Retinal pigment epithelial cell (primary cell): ENCODE data around the gene FGFBP2.
A peak's percentile ranks its signal among the peaks of the same experiment; 100 is the strongest.

ENCODE experiments used
- DNase-seq: peaks from one replicate; pipeline ENCODE4 v3.0.0-alpha.2; 2010; ENCODE audit warnings: low read depth
- H3K4me3 ChIP-seq: 2 replicates; pipeline ENCODE4 v1.5.1; 2011; ENCODE audit warnings: mild to moderate bottlenecking, low read length, control low read depth, moderate library complexity
- CTCF ChIP-seq: conservative IDR thresholded peaks from 2 replicates; pipeline ENCODE4 v1.5.1; 2011; ENCODE audit warnings: low read depth, low read length, control low read depth, inconsistent platforms

Gene FGFBP2

GRCh38 chr4:15965325-15965724, 2.4 kb upstream of the FGFBP2 start:
- no peak for TF ChIP-seq CTCF
- no peak overlapping the region for H3K4me3 ChIP-seq
- DNase-seq, result no peak

GRCh38 chr4:15964159-15964558, 1.2 kb upstream of the FGFBP2 start:
- DNase-seq, result no peak
- peak; percentile 18 for TF ChIP-seq CTCF
- no peak overlapping the region for H3K4me3 ChIP-seq

GRCh38 chr4:15963576-15963975, 601 bp upstream of the FGFBP2 start:
- TF ChIP-seq CTCF, result no peak
- no peak for DNase-seq
- no peak overlapping the region for H3K4me3 ChIP-seq

GRCh38 chr4:15961781-15962510, 1.0 kb downstream of the FGFBP2 start:
- TF ChIP-seq CTCF, result no peak
- no peak overlapping the region for H3K4me3 ChIP-seq
- DNase-seq, result no peak

- DNase-seq, result no peak
- no peak overlapping the region for H3K4me3 ChIP-seq
Observed at GRCh38 chr4:15958562-15958961, 4.4 kb downstream of the FGFBP2 start.

GRCh38 chr4:15956179-15956850, 6.7 kb downstream of the FGFBP2 start:
- no peak overlapping the region for H3K4me3 ChIP-seq
- peak; percentile 28 for DNase-seq
- peak; percentile 95 for TF ChIP-seq CTCF

More at GRCh38 chr4:15958562-15958961, 4.4 kb downstream of the FGFBP2 start:
- no peak for TF ChIP-seq CTCF

- DNase-seq, result no peak
- TF ChIP-seq CTCF, result peak; percentile 50
- H3K4me3 ChIP-seq, result no peak overlapping the region
Observed at GRCh38 chr4:15955670-15956069, 7.3 kb downstream of the FGFBP2 start.
